Adrenal gland (tissue), 5 donors: ENCODE data around the gene GTSE1.

Experiments
- POLR2A ChIP-seq, 2 donors: fragments of 450-650 bp; IDR thresholded peaks; one replicate each; pipeline ENCODE4 v1.6.1; 2017; ENCODE audit warnings: antibody characterized with exemption in 2 of 2, mild to moderate bottlenecking in 2 of 2, moderate library complexity in 1 of 2
- TF ChIP-seq, protein P1 (sequence below), 6 experiments: fragments of 450-650 bp in 4 of 6; fragments of 200-600 bp in 2 of 6; sonication (generic) in 1 of 6; IDR thresholded peaks; 1 replicate in 5 of 6; 2 replicates in 1 of 6; pipeline versions ENCODE4 v1.5.1 to v1.8.0; 2016 to 2021; ENCODE audit warnings: antibody characterized with exemption in 6 of 6, mild to moderate bottlenecking in 2 of 6, moderate library complexity in 1 of 6
- donor health status: DM: no; HTN: no; CAD: no.

DNA sequence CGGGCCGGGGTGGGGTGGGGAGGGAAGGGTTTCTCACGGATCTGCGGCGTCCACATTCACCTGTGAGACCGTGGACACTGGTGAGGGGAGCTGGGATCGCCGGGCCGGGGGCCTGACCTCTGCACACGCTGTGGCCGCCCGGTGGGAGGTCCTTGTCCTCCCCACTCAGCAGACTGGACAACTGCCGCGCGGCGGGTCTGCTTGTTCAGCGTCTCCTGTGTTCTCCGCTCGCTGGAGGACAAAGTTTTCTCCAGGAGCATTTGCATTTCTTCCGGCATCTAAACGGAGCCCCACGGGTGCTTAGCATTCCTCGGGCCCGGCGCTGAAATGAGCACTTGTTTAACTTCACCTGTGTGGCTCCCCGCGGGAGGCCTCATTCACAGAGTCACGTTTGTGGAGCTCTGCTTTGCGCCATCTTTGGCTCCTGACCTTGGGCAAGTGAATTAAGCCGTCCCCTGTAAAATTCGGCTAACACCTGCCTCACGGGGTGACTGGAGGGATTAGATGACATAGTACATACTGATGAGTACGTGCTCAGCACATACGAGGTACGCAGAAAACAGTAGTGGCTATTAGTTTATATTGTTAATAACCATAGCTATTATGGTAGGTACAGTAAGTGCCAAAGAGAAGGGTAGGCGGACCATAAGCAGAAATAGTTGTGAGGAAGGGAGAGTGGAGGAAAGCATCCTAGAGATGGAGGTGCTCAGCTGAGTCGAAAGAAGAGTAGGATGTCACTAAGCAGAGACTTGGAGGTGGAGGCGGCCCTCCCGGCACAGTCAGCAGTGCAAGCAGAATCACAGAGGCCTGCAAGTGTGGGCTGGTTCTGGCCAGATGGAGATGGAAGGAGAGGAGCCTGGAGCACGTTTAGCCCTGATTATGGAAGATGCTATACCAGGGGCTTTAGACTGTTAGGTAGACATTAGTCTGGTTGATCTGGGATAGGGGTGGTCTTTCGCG, 39.7 kb downstream of the GTSE1 start:
- TF ChIP-seq POLR2A (IDR thresholded peaks at IDR 0.05), result peak in 1 of 2 donors; percentile 32
- TF ChIP-seq, protein P1, sequence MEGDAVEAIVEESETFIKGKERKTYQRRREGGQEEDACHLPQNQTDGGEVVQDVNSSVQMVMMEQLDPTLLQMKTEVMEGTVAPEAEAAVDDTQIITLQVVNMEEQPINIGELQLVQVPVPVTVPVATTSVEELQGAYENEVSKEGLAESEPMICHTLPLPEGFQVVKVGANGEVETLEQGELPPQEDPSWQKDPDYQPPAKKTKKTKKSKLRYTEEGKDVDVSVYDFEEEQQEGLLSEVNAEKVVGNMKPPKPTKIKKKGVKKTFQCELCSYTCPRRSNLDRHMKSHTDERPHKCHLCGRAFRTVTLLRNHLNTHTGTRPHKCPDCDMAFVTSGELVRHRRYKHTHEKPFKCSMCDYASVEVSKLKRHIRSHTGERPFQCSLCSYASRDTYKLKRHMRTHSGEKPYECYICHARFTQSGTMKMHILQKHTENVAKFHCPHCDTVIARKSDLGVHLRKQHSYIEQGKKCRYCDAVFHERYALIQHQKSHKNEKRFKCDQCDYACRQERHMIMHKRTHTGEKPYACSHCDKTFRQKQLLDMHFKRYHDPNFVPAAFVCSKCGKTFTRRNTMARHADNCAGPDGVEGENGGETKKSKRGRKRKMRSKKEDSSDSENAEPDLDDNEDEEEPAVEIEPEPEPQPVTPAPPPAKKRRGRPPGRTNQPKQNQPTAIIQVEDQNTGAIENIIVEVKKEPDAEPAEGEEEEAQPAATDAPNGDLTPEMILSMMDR (IDR thresholded peaks at IDR 0.05), result no peak
